GM18867 (cell line): Measurements from ENCODE around the gene PAPSS1.
"Not testable (repeated sequence)": the region's sequence is repeated elsewhere in the genome, so short reads cannot be mapped to it uniquely, and the experiment has no call there.

Experiments
- ATAC-seq: cut with Tn5 transposase; IDR thresholded peaks from one replicate; pipeline ENCODE4 v1.9.1; 2021; ENCODE audit warnings: mild to moderate bottlenecking, moderate library complexity; ENCODE audit not compliant: unreplicated experiment

PAPSS1 gene

GRCh38 chr4:107719922-107720722, at the start of gene PAPSS1:
Gene PAPSS1 (minus strand): TSS chr4:107720234. CDS start chr4:107720179, 55 bp downstream.
- ATAC-seq, result peak; percentile 84

- no peak for ATAC-seq
Measured at GRCh38 chr4:107760281-107760947, 40.4 kb upstream of the PAPSS1 start.

- ATAC-seq, result peak; percentile 54
Measured at GRCh38 chr4:107757864-107758476, 37.9 kb upstream of the PAPSS1 start.

GRCh38 chr4:107757283-107757682, 37.2 kb upstream of the PAPSS1 start:
- ATAC-seq, result no peak

- peak; percentile 39 for ATAC-seq
Measured at GRCh38 chr4:107755841-107756356, 35.9 kb upstream of the PAPSS1 start.

- no peak for ATAC-seq
Measured at GRCh38 chr4:107751670-107752069, 31.6 kb upstream of the PAPSS1 start.

GRCh38 chr4:107747748-107748486, 27.9 kb upstream of the PAPSS1 start:
- ATAC-seq, result no peak

- no peak for ATAC-seq
Measured at GRCh38 chr4:107746161-107746560, 26.1 kb upstream of the PAPSS1 start.

GRCh38 chr4:107744532-107744931, 24.5 kb upstream of the PAPSS1 start:
- ATAC-seq, result no peak

GRCh38 chr4:107743532-107743931, 23.5 kb upstream of the PAPSS1 start:
- ATAC-seq, result no peak

- no peak for ATAC-seq
Measured at GRCh38 chr4:107742791-107743190, 22.8 kb upstream of the PAPSS1 start.

- ATAC-seq, result no peak
Measured at GRCh38 chr4:107742196-107742595, 22.2 kb upstream of the PAPSS1 start.

GRCh38 chr4:107740950-107741701, 21.1 kb upstream of the PAPSS1 start:
- ATAC-seq, result no peak

GRCh38 chr4:107740381-107740780, 20.3 kb upstream of the PAPSS1 start:
- ATAC-seq, result no peak

GRCh38 chr4:107737450-107737849, 17.4 kb upstream of the PAPSS1 start:
- ATAC-seq, result no peak

GRCh38 chr4:107736924-107737448, 17.0 kb upstream of the PAPSS1 start:
- ATAC-seq, result peak; percentile 74

- ATAC-seq, result peak; percentile 75
Measured at GRCh38 chr4:107736037-107736436, 16.0 kb upstream of the PAPSS1 start.

- ATAC-seq, result peak; percentile 38
Measured at GRCh38 chr4:107734120-107734519, 14.1 kb upstream of the PAPSS1 start.

- no peak for ATAC-seq
Measured at GRCh38 chr4:107733431-107733925, 13.4 kb upstream of the PAPSS1 start.

GRCh38 chr4:107729050-107729449, 9.0 kb upstream of the PAPSS1 start:
- ATAC-seq, result not testable (repeated sequence)
